ENCODE measurements around the gene KRT2.

DNA sequence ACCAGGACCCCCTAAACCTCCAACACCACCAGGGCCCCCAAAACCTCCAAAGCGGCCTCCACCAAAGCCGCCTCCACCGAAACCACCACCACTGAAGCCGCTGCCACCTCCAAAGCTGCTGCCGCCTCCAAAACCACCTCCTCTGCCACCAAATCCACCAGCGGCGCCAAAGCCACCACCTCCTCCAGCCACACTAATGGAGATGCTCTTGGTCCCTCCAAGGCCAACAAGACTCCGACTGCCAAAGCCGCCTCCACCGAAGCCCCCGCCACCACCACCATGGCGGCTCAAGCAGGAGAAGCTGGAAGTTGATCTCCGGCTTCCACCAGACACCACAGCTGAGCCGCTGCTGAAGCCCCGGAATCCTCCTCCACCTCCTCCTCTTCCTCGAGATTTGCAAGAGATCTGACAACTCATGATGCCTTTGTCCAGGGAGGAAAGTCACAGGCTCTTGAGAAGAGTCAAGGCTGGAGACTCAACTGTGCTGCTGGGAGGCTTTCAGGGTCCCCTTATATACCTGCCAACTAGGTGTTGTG, at the start of gene KRT2:
- TF ChIP-seq RFX5 (IDR thresholded peaks at IDR 0.05; ENCODE audit: low read depth, low read length) (no peak), POLR2A (IDR thresholded peaks at IDR 0.05; ENCODE audit: low read depth, low read length) (no peak)
- TF ChIP-seq, protein P1, sequence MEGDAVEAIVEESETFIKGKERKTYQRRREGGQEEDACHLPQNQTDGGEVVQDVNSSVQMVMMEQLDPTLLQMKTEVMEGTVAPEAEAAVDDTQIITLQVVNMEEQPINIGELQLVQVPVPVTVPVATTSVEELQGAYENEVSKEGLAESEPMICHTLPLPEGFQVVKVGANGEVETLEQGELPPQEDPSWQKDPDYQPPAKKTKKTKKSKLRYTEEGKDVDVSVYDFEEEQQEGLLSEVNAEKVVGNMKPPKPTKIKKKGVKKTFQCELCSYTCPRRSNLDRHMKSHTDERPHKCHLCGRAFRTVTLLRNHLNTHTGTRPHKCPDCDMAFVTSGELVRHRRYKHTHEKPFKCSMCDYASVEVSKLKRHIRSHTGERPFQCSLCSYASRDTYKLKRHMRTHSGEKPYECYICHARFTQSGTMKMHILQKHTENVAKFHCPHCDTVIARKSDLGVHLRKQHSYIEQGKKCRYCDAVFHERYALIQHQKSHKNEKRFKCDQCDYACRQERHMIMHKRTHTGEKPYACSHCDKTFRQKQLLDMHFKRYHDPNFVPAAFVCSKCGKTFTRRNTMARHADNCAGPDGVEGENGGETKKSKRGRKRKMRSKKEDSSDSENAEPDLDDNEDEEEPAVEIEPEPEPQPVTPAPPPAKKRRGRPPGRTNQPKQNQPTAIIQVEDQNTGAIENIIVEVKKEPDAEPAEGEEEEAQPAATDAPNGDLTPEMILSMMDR (conservative IDR thresholded peaks at IDR 0.05; ENCODE audit: low read depth, low read length): no peak

All from IMR-90 (cell line).